Peyer's patch (tissue), 4 donors: ENCODE measurements around the gene UBE2Z.
A peak's percentile ranks its signal among the peaks of the same experiment; 100 is the strongest.

ENCODE experiments used
- POLR2A ChIP-seq, 2 donors: fragments of 450-650 bp; IDR thresholded peaks; one replicate each; pipeline ENCODE4 v1.5.1; 2017; ENCODE audit warnings: antibody characterized with exemption in 2 of 2, mild to moderate bottlenecking in 2 of 2, moderate library complexity in 2 of 2
- TF ChIP-seq, protein P1 (sequence below), 6 experiments: fragments of 450-650 bp in 4 of 6; fragments of 200-600 bp in 2 of 6; sonication (generic) in 1 of 6; IDR thresholded peaks; one replicate each; pipeline ENCODE4 v1.5.1; 2017 to 2019; ENCODE audit warnings: antibody characterized with exemption in 6 of 6, mild to moderate bottlenecking in 3 of 6, moderate library complexity in 1 of 6

GRCh38 chr17:48944515-48945260 lies 36.5 kb downstream of the UBE2Z start, which contains the start of gene SNF8:
- TF ChIP-seq, protein P1, sequence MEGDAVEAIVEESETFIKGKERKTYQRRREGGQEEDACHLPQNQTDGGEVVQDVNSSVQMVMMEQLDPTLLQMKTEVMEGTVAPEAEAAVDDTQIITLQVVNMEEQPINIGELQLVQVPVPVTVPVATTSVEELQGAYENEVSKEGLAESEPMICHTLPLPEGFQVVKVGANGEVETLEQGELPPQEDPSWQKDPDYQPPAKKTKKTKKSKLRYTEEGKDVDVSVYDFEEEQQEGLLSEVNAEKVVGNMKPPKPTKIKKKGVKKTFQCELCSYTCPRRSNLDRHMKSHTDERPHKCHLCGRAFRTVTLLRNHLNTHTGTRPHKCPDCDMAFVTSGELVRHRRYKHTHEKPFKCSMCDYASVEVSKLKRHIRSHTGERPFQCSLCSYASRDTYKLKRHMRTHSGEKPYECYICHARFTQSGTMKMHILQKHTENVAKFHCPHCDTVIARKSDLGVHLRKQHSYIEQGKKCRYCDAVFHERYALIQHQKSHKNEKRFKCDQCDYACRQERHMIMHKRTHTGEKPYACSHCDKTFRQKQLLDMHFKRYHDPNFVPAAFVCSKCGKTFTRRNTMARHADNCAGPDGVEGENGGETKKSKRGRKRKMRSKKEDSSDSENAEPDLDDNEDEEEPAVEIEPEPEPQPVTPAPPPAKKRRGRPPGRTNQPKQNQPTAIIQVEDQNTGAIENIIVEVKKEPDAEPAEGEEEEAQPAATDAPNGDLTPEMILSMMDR (IDR thresholded peaks at IDR 0.05): no peak
- peak; percentile 76 to 84 for TF ChIP-seq POLR2A (IDR thresholded peaks at IDR 0.05)
